Common myeloid progenitor, CD34-positive (primary cell): Measurements from ENCODE around the gene CYB5A.

ENCODE experiments used
- CTCF ChIA-PET: fragments of 350-600 bp; sonication (Branson Sonifier 250); formaldehyde crosslinking; loops from one replicate; lab custom pipeline; 2021; ENCODE audit warnings: antibody characterized with exemption; lab: Charles Lee
- POLR2A ChIA-PET: fragments of 350-600 bp; sonication (Branson Sonifier 250); formaldehyde crosslinking; loops from one replicate; lab custom pipeline; 2021; ENCODE audit warnings: antibody characterized with exemption; lab: Charles Lee
- DNase-seq, 3 donors: peaks; one replicate each; pipeline versions ENCODE4 v3.0.0 to v3.0.0-alpha.2; 2013
- H3K27ac ChIP-seq, 2 experiments: 1 replicate in 1 of 2; 2 replicates in 1 of 2; pipeline ENCODE4 v1.7.0; 2013; ENCODE audit warnings: inconsistent platforms in 2 of 2, low read length in 2 of 2, mild to moderate bottlenecking in 2 of 2, low read depth in 1 of 2, moderate library complexity in 1 of 2; ENCODE audit not compliant: severe bottlenecking in 2 of 2, insufficient read depth in 1 of 2, poor library complexity in 1 of 2
- H3K27me3 ChIP-seq, 5 experiments: replicated peaks in 2 of 5; 1 replicate in 3 of 5; 2 replicates in 2 of 5; pipeline versions ENCODE4 v1.6.1 to v1.7.0; 2013; ENCODE audit warnings: low read length in 4 of 5, mild to moderate bottlenecking in 2 of 5, moderate library complexity in 2 of 5, inconsistent platforms in 1 of 5; ENCODE audit not compliant: insufficient read depth in 5 of 5, control insufficient read depth in 4 of 5
- H3K36me3 ChIP-seq, 4 experiments: 1 replicate in 2 of 4; 2 replicates in 2 of 4; pipeline versions ENCODE4 v1.6.1 to v1.7.0; 2013; ENCODE audit warnings: low read length in 3 of 4, control low read depth in 1 of 4, mild to moderate bottlenecking in 1 of 4; ENCODE audit not compliant: control insufficient read depth in 4 of 4, insufficient read depth in 4 of 4
- H3K4me1 ChIP-seq, 4 experiments: 1 replicate in 3 of 4; 2 replicates in 1 of 4; pipeline versions ENCODE4 v1.6.1 to v1.7.1; 2013; ENCODE audit warnings: low read length in 3 of 4, mild to moderate bottlenecking in 3 of 4, control low read depth in 1 of 4, inconsistent platforms in 1 of 4, moderate library complexity in 1 of 4; ENCODE audit not compliant: control insufficient read depth in 4 of 4, insufficient read depth in 4 of 4; ENCODE audit errors: control extremely low read depth in 1 of 4
- H3K4me3 ChIP-seq, 7 experiments: 1 replicate in 4 of 7; 2 replicates in 3 of 7; pipeline versions ENCODE4 v1.5.1 to v1.7.0; 2013; ENCODE audit warnings: mild to moderate bottlenecking in 7 of 7, low read length in 6 of 7, moderate library complexity in 6 of 7, inconsistent platforms in 2 of 7, low read depth in 2 of 7, control low read depth in 1 of 7; ENCODE audit not compliant: insufficient read depth in 4 of 7, control insufficient read depth in 1 of 7; ENCODE audit errors: extremely low read depth in 1 of 7
- H3K9me3 ChIP-seq, 5 experiments: 1 replicate in 4 of 5; 2 replicates in 1 of 5; pipeline versions ENCODE4 v1.6.1 to v1.7.1; 2013; ENCODE audit warnings: low read length in 4 of 5, mild to moderate bottlenecking in 2 of 5, inconsistent platforms in 1 of 5, low read depth in 1 of 5, moderate library complexity in 1 of 5; ENCODE audit not compliant: control insufficient read depth in 4 of 5, insufficient read depth in 2 of 5; ENCODE audit errors: control extremely low read depth in 1 of 5
- WGBS: methylation state at CpG from one replicate; pipeline ENCODE4 v1.1.5; 2013; ENCODE audit not compliant: insufficient coverage; 5-methylcytosine and 5-hydroxymethylcytosine counted together

CYB5A gene

DNA sequence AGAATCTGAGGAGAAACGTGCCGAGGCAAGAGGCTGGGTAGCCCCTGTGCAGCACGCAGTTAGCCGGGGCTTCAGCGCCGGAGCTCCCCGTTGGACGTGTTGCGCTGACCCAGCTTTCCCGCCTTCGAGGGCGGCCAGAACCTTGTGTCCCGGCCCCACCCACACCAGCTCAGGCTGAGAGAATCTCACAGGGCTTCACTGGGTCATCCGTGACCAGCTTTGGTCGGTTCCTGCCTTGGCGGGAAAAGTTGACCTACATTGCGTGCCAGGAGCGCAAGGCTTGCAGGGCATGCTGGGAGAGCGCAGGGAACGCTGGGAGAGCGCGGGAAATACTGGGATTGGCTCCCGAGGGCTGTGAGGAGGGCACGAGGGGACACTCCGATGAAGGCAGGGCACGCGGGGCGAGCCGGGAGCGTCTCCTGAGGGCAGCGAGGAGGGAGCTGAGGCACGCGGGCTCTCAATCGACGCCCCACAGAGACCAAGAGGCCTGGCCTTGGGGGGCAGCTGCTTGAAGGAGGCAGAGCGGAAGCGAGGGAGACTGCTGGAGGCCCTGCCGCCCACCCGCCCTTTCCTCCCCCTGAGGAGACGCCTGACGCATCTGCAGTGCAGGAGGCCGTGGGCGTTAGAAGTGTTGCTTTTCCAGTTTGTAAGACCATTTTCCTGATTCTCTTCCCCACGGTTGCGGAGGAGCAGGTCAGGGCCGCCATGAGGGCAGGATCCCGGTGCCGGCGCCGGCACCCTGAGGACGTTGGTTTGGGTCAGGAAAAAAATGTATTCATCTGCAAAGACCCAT lies 23.9 kb upstream of the CYB5A start, which contains the start of gene C18orf63:
Gene C18orf63, plus strand, starts transcription at position 376 of the 793 bp plus-strand sequence. CDS start 2,027 bp downstream, outside the sequence.
- POLR2A ChIA-PET = no interaction called here
- CTCF ChIA-PET = interaction anchor here (1.0 to 1.4 kb wide), 3 partner anchors 14 to 24 kb away, joined by 3 read pairs; no protein-coding TSS in a partner anchor
- no peaks in the 10 kb centered on the region for H3K27me3 ChIP-seq
- no peak within 1 kb of the TSS for H3K27ac ChIP-seq
- no peaks in the 10 kb centered on the region for H3K36me3 ChIP-seq
- DNase-seq = no peak
- 97% methylated on average over 46 of the region's 51 CpGs for WGBS
- peaks cover 0 to 6% (median 0%) of the 10 kb centered on the region in 5 experiments for H3K9me3 ChIP-seq
- H3K4me3 ChIP-seq = no peak within 1 kb of the TSS
- H3K4me1 ChIP-seq = no peaks in the 10 kb centered on the region

GRCh38 chr18:74314759-74315463 lies 23.1 kb upstream of the CYB5A start:
- DNase-seq = no peak
- Histone ChIP-seq H3K9me3 (peaks cover 0 to 2% (median 0%) of the 10 kb centered on the region in 5 experiments), H3K4me3 (no peak overlapping the region), H3K4me1 (no peaks in the 10 kb centered on the region), H3K27me3 (no peaks in the 10 kb centered on the region), H3K27ac (no peak overlapping the region), H3K36me3 (no peaks in the 10 kb centered on the region)
- POLR2A ChIA-PET = no interaction called here
- CTCF ChIA-PET = interaction anchor here (1.0 to 1.1 kb wide), 2 partner anchors 16 to 24 kb away, joined by 3 read pairs; no protein-coding TSS in a partner anchor
- 95% methylated on average over 21 of the region's 22 CpGs for WGBS

DNA sequence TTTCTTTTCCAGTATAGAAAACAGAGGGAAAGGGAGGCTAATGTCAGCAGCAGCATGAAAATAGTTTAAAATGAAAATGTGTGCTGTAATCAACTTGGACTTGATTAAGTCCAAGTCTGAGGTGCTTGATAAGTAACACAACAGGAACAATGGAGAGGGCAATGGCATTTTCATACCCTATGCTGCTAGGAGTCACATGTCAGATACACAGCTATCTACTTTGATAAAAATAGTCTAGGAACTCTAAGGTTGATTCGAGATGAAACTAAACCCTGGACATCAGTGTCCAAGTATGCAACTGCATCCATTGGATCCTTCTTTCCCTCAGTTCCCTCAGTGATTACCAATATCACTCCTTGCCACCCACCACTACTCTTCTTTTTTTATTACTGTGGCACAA lies 19.2 kb upstream of the CYB5A start:
- Histone ChIP-seq H3K9me3 (no peaks in the 10 kb centered on the region), H3K4me1 (no peaks in the 10 kb centered on the region), H3K27me3 (no peaks in the 10 kb centered on the region), H3K36me3 (no peaks in the 10 kb centered on the region), H3K27ac (no peak overlapping the region), H3K4me3 (no peak overlapping the region)
- CTCF ChIA-PET = interaction anchor here (1.1 to 1.3 kb wide), 2 partner anchors 31 to 241 kb away, joined by 3 read pairs; no protein-coding TSS in a partner anchor
- POLR2A ChIA-PET = no interaction called here
- no peak for DNase-seq
- WGBS = 100% methylated on average over 1 of the region's 1 CpG

DNA sequence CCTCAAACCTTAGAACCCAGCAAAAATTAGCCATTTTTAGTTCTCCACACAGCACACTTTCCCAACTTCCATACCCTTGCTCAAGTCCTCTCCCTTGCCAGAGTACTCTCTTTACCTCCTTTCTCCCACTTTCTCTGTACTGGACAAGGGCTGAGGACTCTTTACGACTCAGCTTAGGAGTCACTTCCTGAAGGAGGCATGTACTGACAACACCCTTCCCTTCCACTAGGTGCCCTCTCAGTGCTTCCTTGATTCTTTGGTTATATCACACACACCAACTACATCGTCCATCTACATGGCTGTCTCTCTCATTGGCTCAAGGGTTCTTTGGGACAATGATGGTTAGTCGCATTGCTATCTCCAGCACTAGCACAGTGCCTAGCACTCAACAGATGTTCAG lies 18.6 kb upstream of the CYB5A start:
- 10% methylated on average over 2 of the region's 3 CpGs for WGBS
- DNase-seq = peak in 2 of 3 donors; percentile 46 to 50

GRCh38 chr18:74303936-74304335 lies 12.2 kb upstream of the CYB5A start:
- H3K4me1 ChIP-seq = no peaks in the 10 kb centered on the region
- H3K9me3 ChIP-seq = no peaks in the 10 kb centered on the region
- CTCF ChIA-PET = interaction anchor here (0.6 kb wide), 1 partner anchor 236 kb away, joined by 3 read pairs; no protein-coding TSS in a partner anchor
- WGBS = no CpG with 5 or more reads among the region's 1 CpG
- DNase-seq = no peak
- H3K27me3 ChIP-seq = no peaks in the 10 kb centered on the region
- no peak overlapping the region for H3K4me3 ChIP-seq
- no peaks in the 10 kb centered on the region for H3K36me3 ChIP-seq
- H3K27ac ChIP-seq = no peak overlapping the region
- POLR2A ChIA-PET = no interaction called here

More for the DNA sequence above, 18.6 kb upstream of the CYB5A start:
- H3K36me3 ChIP-seq = no peaks in the 10 kb centered on the region
- H3K27me3 ChIP-seq = no peaks in the 10 kb centered on the region
- ChIA-PET CTCF (interaction anchor here (1.1 to 1.3 kb wide), 2 partner anchors 32 to 242 kb away, joined by 3 read pairs; no protein-coding TSS in a partner anchor), POLR2A (no interaction called here)
- no peaks in the 10 kb centered on the region for H3K9me3 ChIP-seq
- H3K27ac ChIP-seq = no peak overlapping the region
- H3K4me3 ChIP-seq = no peak overlapping the region
- H3K4me1 ChIP-seq = no peaks in the 10 kb centered on the region

GRCh38 chr18:74303306-74303705 lies 11.5 kb upstream of the CYB5A start:
- no peaks in the 10 kb centered on the region for H3K36me3 ChIP-seq
- no peaks in the 10 kb centered on the region for H3K27me3 ChIP-seq
- no peaks in the 10 kb centered on the region for H3K4me1 ChIP-seq
- no peak overlapping the region for H3K27ac ChIP-seq
- POLR2A ChIA-PET = no interaction called here
- no peak overlapping the region for H3K4me3 ChIP-seq
- 86% methylated on average over 1 of the region's 5 CpGs for WGBS
- DNase-seq = no peak
- H3K9me3 ChIP-seq = no peaks in the 10 kb centered on the region
- CTCF ChIA-PET = no interaction called here
